Coronary artery (tissue), 2 donors: ENCODE results near the gene TMEM253.
A peak's percentile ranks its signal among the peaks of the same experiment; 100 is the strongest.

Experiments used
- DNase-seq: peaks from one replicate; pipeline ENCODE4 v3.0.0-alpha.2; 2017; ENCODE audit warnings: low spot score
- H3K27ac ChIP-seq, 2 donors: fragments of 200-600 bp; sonication (generic); one replicate each; pipeline ENCODE4 v1.5.1; 2016 to 2019
- H3K4me3 ChIP-seq: fragments of 200-600 bp; sonication (generic); 2 replicates; pipeline ENCODE4 v1.5.1; 2016; ENCODE audit warnings: mild to moderate bottlenecking, moderate library complexity
- CTCF ChIP-seq: fragments of 200-600 bp; sonication (generic); IDR thresholded peaks from one replicate; pipeline ENCODE4 v1.5.1; 2019; ENCODE audit warnings: antibody characterized with exemption

The TMEM253 gene

GRCh38 chr14:21078287-21078686 lies 22.6 kb upstream of the TMEM253 start:
- no peak for TF ChIP-seq CTCF
- H3K27ac ChIP-seq: no peak overlapping the region
- H3K4me3 ChIP-seq: no peak overlapping the region
- DNase-seq: no peak

- DNase-seq: no peak
- H3K4me3 ChIP-seq: no peak overlapping the region
- no peak overlapping the region for H3K27ac ChIP-seq
- TF ChIP-seq CTCF: no peak
Observed at GRCh38 chr14:21078726-21079125, 22.1 kb upstream of the TMEM253 start.

- no peak for DNase-seq
- no peak for TF ChIP-seq CTCF
- no peak overlapping the region for H3K4me3 ChIP-seq
- H3K27ac ChIP-seq: no peak overlapping the region
Observed at GRCh38 chr14:21081521-21082142, 19.2 kb upstream of the TMEM253 start.

- Histone ChIP-seq H3K27ac (no peak overlapping the region), H3K4me3 (no peak overlapping the region)
- no peak for TF ChIP-seq CTCF
- DNase-seq: no peak
Observed at GRCh38 chr14:21083565-21084325, 17.1 kb upstream of the TMEM253 start.

- no peak for TF ChIP-seq CTCF
- Histone ChIP-seq H3K4me3 (no peak overlapping the region), H3K27ac (no peak overlapping the region)
- no peak for DNase-seq
Observed at GRCh38 chr14:21084396-21084795, 16.5 kb upstream of the TMEM253 start.

- Histone ChIP-seq H3K27ac (peak overlapping the region in 1 of 2 donors; percentile 22), H3K4me3 (no peak overlapping the region)
- no peak for TF ChIP-seq CTCF
- no peak for DNase-seq
Observed at GRCh38 chr14:21084998-21085853, 15.6 kb upstream of the TMEM253 start.
